GM21723 (cell line): ENCODE measurements around the gene SLC6A18.

Experiments used
- ATAC-seq: cut with Tn5 transposase; IDR thresholded peaks from one replicate; pipeline ENCODE4 v1.9.1; 2021; ENCODE audit warnings: mild to moderate bottlenecking, moderate library complexity; ENCODE audit not compliant: unreplicated experiment

SLC6A18 gene

GRCh38 chr5:1214163-1214935, 10.8 kb upstream of the SLC6A18 start:
- no peak for ATAC-seq

- no peak for ATAC-seq
These were observed 10.3 kb upstream of the SLC6A18 start for GRCh38 chr5:1214936-1215220.

GRCh38 chr5:1215320-1216096, 9.7 kb upstream of the SLC6A18 start:
- no peak for ATAC-seq

- no peak for ATAC-seq
These were observed 8.8 kb upstream of the SLC6A18 start for GRCh38 chr5:1216211-1216917.

- no peak for ATAC-seq
These were observed 8.3 kb upstream of the SLC6A18 start for GRCh38 chr5:1216918-1217295.

- no peak for ATAC-seq
These were observed 7.5 kb upstream of the SLC6A18 start for GRCh38 chr5:1217596-1218206.

- no peak for ATAC-seq
These were observed 6.7 kb upstream of the SLC6A18 start for GRCh38 chr5:1218351-1219080.

GRCh38 chr5:1219098-1219767, 5.9 kb upstream of the SLC6A18 start:
- no peak for ATAC-seq

- no peak for ATAC-seq
These were observed 5.4 kb upstream of the SLC6A18 start for GRCh38 chr5:1219768-1220100.

GRCh38 chr5:1220351-1220750, 4.8 kb upstream of the SLC6A18 start:
- no peak for ATAC-seq

- ATAC-seq, result no peak
These were observed 4.3 kb upstream of the SLC6A18 start for GRCh38 chr5:1220831-1221230.

GRCh38 chr5:1221721-1222120, 3.5 kb upstream of the SLC6A18 start:
- no peak for ATAC-seq

GRCh38 chr5:1222147-1222546, 3.0 kb upstream of the SLC6A18 start:
- ATAC-seq, result no peak

GRCh38 chr5:1222621-1223277, 2.4 kb upstream of the SLC6A18 start:
- no peak for ATAC-seq

GRCh38 chr5:1223278-1223670, 1.9 kb upstream of the SLC6A18 start:
- ATAC-seq, result no peak

- ATAC-seq, result no peak
These were observed 550 bp upstream of the SLC6A18 start for GRCh38 chr5:1224631-1225030.

- ATAC-seq, result no peak
These were observed 1.1 kb downstream of the SLC6A18 start for GRCh38 chr5:1226231-1226630.

- no peak for ATAC-seq
These were observed 1.8 kb downstream of the SLC6A18 start for GRCh38 chr5:1226839-1227581.

- ATAC-seq, result no peak
These were observed 2.5 kb downstream of the SLC6A18 start for GRCh38 chr5:1227667-1228066.
